ENCODE data around the gene PIK3R5. TPM values are rescaled to one million over a fixed set of nuclear protein-coding genes. Genes with fewer than 3 reads are reported as not detected.

PIK3R5 gene
- total and polyA plus RNA-seq, 12 donors: 0.66 to 10.1 (median 2.2) TPM

DNA sequence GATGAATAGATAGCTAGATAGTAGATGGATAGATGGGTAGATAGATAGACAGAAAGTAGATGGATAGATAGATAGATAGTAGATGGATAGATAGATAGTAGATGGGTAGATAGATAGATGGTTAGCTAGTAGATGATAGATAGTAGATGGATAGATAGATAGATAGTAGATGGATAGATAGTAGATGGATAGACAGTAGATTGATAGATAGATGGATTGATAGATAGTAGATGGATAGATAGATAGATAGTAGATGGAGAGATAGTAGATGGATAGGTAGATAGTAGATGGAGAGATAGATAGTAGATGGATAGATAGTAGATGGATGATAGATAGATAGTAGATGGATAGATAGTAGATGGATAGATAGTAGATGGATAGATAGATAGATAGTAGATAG is 40.4 kb downstream of the PIK3R5 start:
- Histone ChIP-seq H3K27me3 (peaks cover 0 to 27% (median 6%) of the 10 kb centered on the region in 7 donors), H3K36me3 (peaks cover 0 to 10% (median 0%) of the 10 kb centered on the region in 9 donors), H3K4me1 (peaks cover 0 to 24% (median 0%) of the 10 kb centered on the region in 9 donors), H3K27ac (no peak overlapping the region), H3K9me3 (peaks cover 0 to 41% (median 26%) of the 10 kb centered on the region in 11 donors), H3K4me3 (no peak overlapping the region)
- ATAC-seq: no peak
- no peak for DNase-seq
- TF ChIP-seq, protein P1, sequence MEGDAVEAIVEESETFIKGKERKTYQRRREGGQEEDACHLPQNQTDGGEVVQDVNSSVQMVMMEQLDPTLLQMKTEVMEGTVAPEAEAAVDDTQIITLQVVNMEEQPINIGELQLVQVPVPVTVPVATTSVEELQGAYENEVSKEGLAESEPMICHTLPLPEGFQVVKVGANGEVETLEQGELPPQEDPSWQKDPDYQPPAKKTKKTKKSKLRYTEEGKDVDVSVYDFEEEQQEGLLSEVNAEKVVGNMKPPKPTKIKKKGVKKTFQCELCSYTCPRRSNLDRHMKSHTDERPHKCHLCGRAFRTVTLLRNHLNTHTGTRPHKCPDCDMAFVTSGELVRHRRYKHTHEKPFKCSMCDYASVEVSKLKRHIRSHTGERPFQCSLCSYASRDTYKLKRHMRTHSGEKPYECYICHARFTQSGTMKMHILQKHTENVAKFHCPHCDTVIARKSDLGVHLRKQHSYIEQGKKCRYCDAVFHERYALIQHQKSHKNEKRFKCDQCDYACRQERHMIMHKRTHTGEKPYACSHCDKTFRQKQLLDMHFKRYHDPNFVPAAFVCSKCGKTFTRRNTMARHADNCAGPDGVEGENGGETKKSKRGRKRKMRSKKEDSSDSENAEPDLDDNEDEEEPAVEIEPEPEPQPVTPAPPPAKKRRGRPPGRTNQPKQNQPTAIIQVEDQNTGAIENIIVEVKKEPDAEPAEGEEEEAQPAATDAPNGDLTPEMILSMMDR (IDR thresholded peaks at IDR 0.05): no peak
- intact Hi-C loops (cut with DNase I): no loop called here

DNA sequence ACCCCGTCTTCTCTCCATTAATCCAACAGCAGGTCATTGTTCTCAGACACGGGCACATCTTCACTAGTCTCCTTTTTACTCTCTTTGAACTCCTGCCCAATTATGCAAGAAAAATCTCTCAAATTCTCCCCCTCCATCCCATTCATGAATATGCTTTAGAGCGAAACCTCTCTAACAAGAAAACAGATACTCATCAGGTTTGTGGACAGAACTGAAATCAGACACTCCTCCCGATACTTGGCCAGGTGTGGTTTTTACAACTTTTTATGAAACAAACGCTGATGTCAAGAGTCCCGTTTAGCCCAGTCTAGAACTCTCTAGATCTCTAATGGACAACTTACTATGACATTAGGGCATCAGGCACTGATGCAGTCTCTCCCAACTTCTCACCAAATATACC is 40.9 kb downstream of the PIK3R5 start:
- Histone ChIP-seq H3K9me3 (peaks cover 0 to 35% (median 24%) of the 10 kb centered on the region in 11 donors), H3K27me3 (peaks cover 0 to 27% (median 6%) of the 10 kb centered on the region in 7 donors), H3K27ac (peak overlapping the region in 1 of 10 donors; percentile 44), H3K4me1 (peaks cover 0 to 28% (median 0%) of the 10 kb centered on the region in 9 donors), H3K36me3 (peaks cover 0 to 10% (median 0%) of the 10 kb centered on the region in 9 donors), H3K4me3 (no peak overlapping the region)
- TF ChIP-seq, protein P1 (IDR thresholded peaks at IDR 0.05): no peak
- intact Hi-C loops (cut with DNase I): no loop called here
- ATAC-seq (no peak), DNase-seq (no peak)
- WGBS, 2 donors: 82 to 88% methylated on average over 6 of the region's 6 CpGs

DNA sequence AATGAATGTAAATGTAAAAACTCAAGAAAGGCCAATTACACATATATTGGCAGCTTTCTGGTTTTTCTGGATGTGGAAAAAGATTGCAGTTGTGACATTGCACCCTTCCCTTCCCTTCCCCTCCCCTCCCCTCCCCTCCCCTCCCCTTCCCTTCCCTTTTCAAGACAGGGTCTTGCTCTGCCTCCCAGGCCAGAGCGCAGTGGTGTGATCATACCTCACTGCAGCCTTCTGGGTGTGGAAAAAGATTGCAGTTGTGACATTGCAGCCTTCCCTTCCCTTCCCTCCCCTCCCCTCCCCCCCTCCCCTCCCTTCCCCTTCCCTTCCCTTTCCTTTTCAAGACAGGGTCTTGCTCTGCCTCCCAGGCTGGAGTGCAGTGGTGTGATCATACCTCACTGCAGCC is 41.7 kb downstream of the PIK3R5 start:
- H3K4me1 ChIP-seq: peaks cover 0 to 36% (median 0%) of the 10 kb centered on the region in 9 donors
- peaks cover 0 to 28% (median 18%) of the 10 kb centered on the region in 11 donors for H3K9me3 ChIP-seq
- intact Hi-C loops (cut with DNase I): no loop called here
- no peak overlapping the region for H3K4me3 ChIP-seq
- H3K27ac ChIP-seq: peak overlapping the region in 1 of 10 donors; percentile 86
- H3K36me3 ChIP-seq: peaks cover 0 to 10% (median 0%) of the 10 kb centered on the region in 9 donors
- peak in 1 of 8 donors; percentile 25 for ATAC-seq
- no peak for DNase-seq
- TF ChIP-seq, protein P1 (IDR thresholded peaks at IDR 0.05): no peak
- WGBS, 2 donors: 67% methylated on average over 1 of the region's 1 CpG; no CpG with 5 or more reads in 1 of the 2 donors
- H3K27me3 ChIP-seq: peaks cover 0 to 27% (median 6%) of the 10 kb centered on the region in 7 donors

DNA sequence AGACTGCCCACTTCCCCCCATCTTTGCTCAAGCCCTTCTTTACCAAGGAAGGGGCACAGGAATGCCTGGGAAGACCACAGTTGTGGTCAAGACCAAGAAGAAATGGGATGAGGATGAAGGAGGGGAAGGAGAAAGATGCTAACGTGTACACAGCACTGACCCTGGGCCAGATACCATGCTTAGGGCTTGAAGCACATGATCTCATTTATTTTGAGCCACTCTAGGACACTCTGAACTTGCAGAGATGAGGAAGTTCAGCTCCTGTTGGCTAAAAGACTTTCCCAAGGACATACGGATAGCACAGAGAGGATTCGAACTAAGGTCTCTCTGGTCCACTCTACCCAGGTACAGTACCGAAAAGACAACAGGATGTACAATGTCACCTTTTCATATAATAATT is 42.6 kb downstream of the PIK3R5 start:
- DNase-seq (no peak), ATAC-seq (peak in 6 of 8 donors; percentile 31 to 81 (median 58))
- Histone ChIP-seq H3K4me3 (no peak overlapping the region), H3K9me3 (peaks cover 0 to 28% (median 17%) of the 10 kb centered on the region in 11 donors), H3K27me3 (peaks cover 0 to 27% (median 6%) of the 10 kb centered on the region in 7 donors), H3K4me1 (peaks cover 0 to 37% (median 0%) of the 10 kb centered on the region in 9 donors), H3K36me3 (peaks cover 0 to 2% (median 0%) of the 10 kb centered on the region in 9 donors), H3K27ac (peak overlapping the region in 3 of 10 donors; percentile 31 to 86 (median 51))
- TF ChIP-seq, protein P1 (IDR thresholded peaks at IDR 0.05): no peak
- WGBS, 2 donors: 76 to 84% methylated on average over 4 of the region's 4 CpGs
- intact Hi-C loops (cut with DNase I): no loop called here
